ENCODE data around the gene TTLL6. TPM values are rescaled to one million over a fixed set of nuclear protein-coding genes. Genes with fewer than 3 reads are reported as not detected.

TTLL6 gene
- total RNA-seq, 1 donor from 2014 or later, result not detected

DNA sequence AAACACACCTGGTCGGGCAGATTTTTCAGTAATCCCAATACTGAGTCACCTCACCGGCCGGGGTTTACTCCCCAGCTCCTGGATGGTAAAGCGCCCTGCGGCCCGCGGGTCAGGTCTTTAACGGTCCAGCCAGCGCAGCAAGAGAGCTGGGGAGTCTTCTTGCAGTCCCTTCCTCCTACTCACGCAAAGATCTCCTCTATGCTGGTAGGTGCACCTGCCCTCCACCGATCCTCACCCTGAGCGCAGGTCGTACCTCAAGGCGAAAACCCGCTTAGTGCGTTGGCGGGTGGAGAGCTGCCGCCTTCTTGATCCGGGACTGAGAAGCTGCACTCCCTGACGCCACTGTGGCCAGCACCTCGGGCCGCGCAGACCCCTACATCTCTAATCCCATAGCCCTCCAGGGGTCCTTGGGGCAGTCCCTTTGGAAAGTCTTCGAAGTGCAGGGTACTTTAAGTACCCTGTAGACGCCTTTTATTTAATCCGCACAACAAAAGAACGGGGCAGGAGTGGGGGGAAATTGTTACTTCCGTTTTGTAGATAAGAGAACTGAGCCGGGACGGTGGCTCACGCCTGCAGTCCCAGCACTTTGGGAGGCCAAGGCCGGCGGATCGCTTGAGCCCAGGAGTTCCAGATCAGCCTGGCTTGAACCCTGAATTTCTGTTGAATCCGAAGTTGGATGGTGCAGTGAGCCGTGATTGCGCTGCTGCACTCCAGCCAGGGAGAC, 78.1 kb downstream of the TTLL6 start:
- H4K20me1 ChIP-seq (ENCODE audit: insufficient read depth, low read length), result no peaks in the 10 kb centered on the region
- peaks cover 93% of the 10 kb centered on the region for H3K27me3 ChIP-seq (ENCODE audit: insufficient read depth, low read length)
- Mint-ChIP-seq H3K4me3 (ENCODE audit: unreplicated experiment) (no peak overlapping the region), H3K9me3 (ENCODE audit: unreplicated experiment) (peaks cover 13% of the 10 kb centered on the region), H3K4me1 (ENCODE audit: low read depth, unreplicated experiment) (no peaks in the 10 kb centered on the region), H3K27ac (ENCODE audit: unreplicated experiment) (no peak overlapping the region), H3K27me3 (ENCODE audit: low read depth, unreplicated experiment) (peaks cover 97% of the 10 kb centered on the region), H3K36me3 (ENCODE audit: low read depth, unreplicated experiment) (no peaks in the 10 kb centered on the region)
- H3K9me3 ChIP-seq (ENCODE audit: insufficient read depth, low read depth, low read length), result no peaks in the 10 kb centered on the region
- no peaks in the 10 kb centered on the region for H3K4me1 ChIP-seq (ENCODE audit: insufficient read depth, low read length)
- H3K27ac ChIP-seq (ENCODE audit: low read depth, low read length), result no peak overlapping the region
- no peak overlapping the region for H3K4me2 ChIP-seq (ENCODE audit: low read length)
- TF ChIP-seq, protein P1, sequence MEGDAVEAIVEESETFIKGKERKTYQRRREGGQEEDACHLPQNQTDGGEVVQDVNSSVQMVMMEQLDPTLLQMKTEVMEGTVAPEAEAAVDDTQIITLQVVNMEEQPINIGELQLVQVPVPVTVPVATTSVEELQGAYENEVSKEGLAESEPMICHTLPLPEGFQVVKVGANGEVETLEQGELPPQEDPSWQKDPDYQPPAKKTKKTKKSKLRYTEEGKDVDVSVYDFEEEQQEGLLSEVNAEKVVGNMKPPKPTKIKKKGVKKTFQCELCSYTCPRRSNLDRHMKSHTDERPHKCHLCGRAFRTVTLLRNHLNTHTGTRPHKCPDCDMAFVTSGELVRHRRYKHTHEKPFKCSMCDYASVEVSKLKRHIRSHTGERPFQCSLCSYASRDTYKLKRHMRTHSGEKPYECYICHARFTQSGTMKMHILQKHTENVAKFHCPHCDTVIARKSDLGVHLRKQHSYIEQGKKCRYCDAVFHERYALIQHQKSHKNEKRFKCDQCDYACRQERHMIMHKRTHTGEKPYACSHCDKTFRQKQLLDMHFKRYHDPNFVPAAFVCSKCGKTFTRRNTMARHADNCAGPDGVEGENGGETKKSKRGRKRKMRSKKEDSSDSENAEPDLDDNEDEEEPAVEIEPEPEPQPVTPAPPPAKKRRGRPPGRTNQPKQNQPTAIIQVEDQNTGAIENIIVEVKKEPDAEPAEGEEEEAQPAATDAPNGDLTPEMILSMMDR (IDR thresholded peaks at IDR 0.05; ENCODE audit: insufficient read depth, low read depth, low read length), result no peak
- TF ChIP-seq EZH2 (IDR thresholded peaks at IDR 0.05; ENCODE audit: insufficient read depth, low read length), result peak; percentile 58
- H3K4me3 ChIP-seq (ENCODE audit: insufficient read depth, low read depth, low read length), result no peak overlapping the region
- H3K36me3 ChIP-seq (ENCODE audit: insufficient read depth, low read length), result no peaks in the 10 kb centered on the region
- H2AFZ ChIP-seq (ENCODE audit: low read depth, low read length), result no peak overlapping the region
- DNase-seq (ENCODE audit: low read depth) (no peak), FAIRE-seq (no peak)
- no peaks in the 10 kb centered on the region for H3K79me2 ChIP-seq (ENCODE audit: insufficient read depth, low read length)
- no peak overlapping the region for H3K9ac ChIP-seq (ENCODE audit: low read length)

DNA sequence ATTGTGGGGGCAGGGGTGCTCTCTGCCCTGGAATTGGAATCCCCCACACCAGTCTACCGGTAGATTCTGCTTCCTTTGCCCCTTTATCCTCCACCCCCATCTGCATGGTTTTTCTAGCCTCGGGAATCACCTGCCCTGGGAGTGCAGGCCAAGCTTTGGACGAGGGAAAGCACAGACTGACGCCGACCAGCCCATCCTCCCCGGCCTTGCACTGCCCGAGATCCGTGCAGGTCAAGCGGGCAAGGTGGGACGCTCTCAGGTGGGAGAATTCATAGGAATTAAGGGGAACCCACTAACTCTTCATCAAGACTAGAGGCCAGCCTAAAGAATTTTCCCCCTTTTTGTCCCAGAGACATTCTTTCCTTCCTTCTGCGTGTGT, 78.6 kb downstream of the TTLL6 start:
- Histone ChIP-seq H3K79me2 (ENCODE audit: insufficient read depth, low read length) (no peaks in the 10 kb centered on the region), H4K20me1 (ENCODE audit: insufficient read depth, low read length) (no peaks in the 10 kb centered on the region), H2AFZ (ENCODE audit: low read depth, low read length) (no peak overlapping the region), H3K27ac (ENCODE audit: low read depth, low read length) (no peak overlapping the region), H3K4me1 (ENCODE audit: insufficient read depth, low read length) (no peaks in the 10 kb centered on the region), H3K4me3 (ENCODE audit: insufficient read depth, low read depth, low read length) (no peak overlapping the region), H3K9ac (ENCODE audit: low read length) (no peak overlapping the region), H3K4me2 (ENCODE audit: low read length) (no peak overlapping the region), H3K9me3 (ENCODE audit: insufficient read depth, low read depth, low read length) (no peaks in the 10 kb centered on the region), H3K27me3 (ENCODE audit: insufficient read depth, low read length) (peaks cover 94% of the 10 kb centered on the region), H3K36me3 (ENCODE audit: insufficient read depth, low read length) (no peaks in the 10 kb centered on the region)
- H3K9me3 Mint-ChIP-seq (ENCODE audit: unreplicated experiment), result peaks cover 18% of the 10 kb centered on the region
- no peaks in the 10 kb centered on the region for H3K36me3 Mint-ChIP-seq (ENCODE audit: low read depth, unreplicated experiment)
- FAIRE-seq (no peak), DNase-seq (ENCODE audit: low read depth) (no peak)
- no peak overlapping the region for H3K27ac Mint-ChIP-seq (ENCODE audit: unreplicated experiment)
- H3K27me3 Mint-ChIP-seq (ENCODE audit: low read depth, unreplicated experiment), result peaks cover 97% of the 10 kb centered on the region
- TF ChIP-seq EZH2 (IDR thresholded peaks at IDR 0.05; ENCODE audit: insufficient read depth, low read length), result no peak
- TF ChIP-seq, protein P1 (IDR thresholded peaks at IDR 0.05; ENCODE audit: insufficient read depth, low read depth, low read length), result no peak
- H3K4me1 Mint-ChIP-seq (ENCODE audit: low read depth, unreplicated experiment), result peaks cover 2% of the 10 kb centered on the region
- H3K4me3 Mint-ChIP-seq (ENCODE audit: unreplicated experiment), result no peak overlapping the region

DNA sequence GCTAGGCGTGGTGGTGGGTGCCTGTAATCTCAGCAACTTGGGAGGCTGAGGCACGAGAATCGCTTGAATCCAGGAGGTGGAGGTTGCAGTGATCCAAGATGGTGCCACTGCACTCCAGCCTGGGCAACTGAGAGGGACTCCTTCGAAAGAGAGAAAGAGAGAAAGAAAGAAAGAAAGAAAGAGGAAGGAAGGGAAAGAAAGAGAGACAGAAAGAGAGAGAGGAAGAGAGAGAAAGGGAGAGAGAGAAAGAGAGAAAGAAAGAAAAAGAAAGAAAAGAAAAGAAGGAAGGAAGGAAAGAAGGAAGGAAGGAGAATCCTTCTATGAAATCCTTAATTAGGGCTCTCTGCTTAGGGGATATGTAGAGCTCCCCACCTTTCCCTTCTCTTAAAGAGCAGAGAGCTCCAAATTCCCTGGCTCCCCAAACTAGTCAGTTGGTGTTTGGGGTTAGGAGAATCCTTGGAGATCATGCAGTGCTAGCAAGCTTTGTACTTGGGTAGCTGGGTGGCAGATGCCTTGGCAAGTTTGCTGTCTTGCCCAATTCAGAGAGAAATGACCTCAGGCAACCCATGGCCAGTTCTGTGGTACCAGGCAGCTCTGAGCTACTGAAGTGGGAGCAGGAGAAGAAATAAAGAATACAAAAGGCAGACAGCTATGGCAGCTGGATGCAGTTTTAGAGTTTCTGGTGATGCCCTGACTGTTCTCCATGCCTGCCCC, 79.5 kb downstream of the TTLL6 start:
- Histone ChIP-seq H3K4me1 (ENCODE audit: insufficient read depth, low read length) (no peaks in the 10 kb centered on the region), H2AFZ (ENCODE audit: low read depth, low read length) (no peak overlapping the region), H3K27ac (ENCODE audit: low read depth, low read length) (no peak overlapping the region), H3K9ac (ENCODE audit: low read length) (no peak overlapping the region), H3K36me3 (ENCODE audit: insufficient read depth, low read length) (no peaks in the 10 kb centered on the region), H3K9me3 (ENCODE audit: insufficient read depth, low read depth, low read length) (no peaks in the 10 kb centered on the region), H4K20me1 (ENCODE audit: insufficient read depth, low read length) (no peaks in the 10 kb centered on the region), H3K79me2 (ENCODE audit: insufficient read depth, low read length) (no peaks in the 10 kb centered on the region), H3K27me3 (ENCODE audit: insufficient read depth, low read length) (peaks cover 94% of the 10 kb centered on the region), H3K4me2 (ENCODE audit: low read length) (no peak overlapping the region), H3K4me3 (ENCODE audit: insufficient read depth, low read depth, low read length) (no peak overlapping the region)
- Mint-ChIP-seq H3K27ac (ENCODE audit: unreplicated experiment) (no peak overlapping the region), H3K36me3 (ENCODE audit: low read depth, unreplicated experiment) (no peaks in the 10 kb centered on the region), H3K4me3 (ENCODE audit: unreplicated experiment) (no peak overlapping the region), H3K4me1 (ENCODE audit: low read depth, unreplicated experiment) (peaks cover 2% of the 10 kb centered on the region), H3K27me3 (ENCODE audit: low read depth, unreplicated experiment) (peaks cover 95% of the 10 kb centered on the region), H3K9me3 (ENCODE audit: unreplicated experiment) (peaks cover 18% of the 10 kb centered on the region)
- FAIRE-seq (no peak), DNase-seq (ENCODE audit: low read depth) (no peak)
- TF ChIP-seq EZH2 (IDR thresholded peaks at IDR 0.05; ENCODE audit: insufficient read depth, low read length), result no peak
- TF ChIP-seq, protein P1 (IDR thresholded peaks at IDR 0.05; ENCODE audit: insufficient read depth, low read depth, low read length), result no peak

Data from astrocyte (in vitro differentiated cells and primary cell).